HEK293 (cell line): ENCODE results near the gene PRPF4.

Experiments
- CTCF ChIA-PET: fragments of 350-600 bp; formaldehyde crosslinking; extraction: SDS; loops from one replicate; lab custom pipeline; 2021; ENCODE audit warnings: antibody characterized with exemption; lab: Yijun Ruan, JAX
- POLR2A ChIA-PET: fragments of 300-600 bp; formaldehyde crosslinking; extraction: SDS; loops from one replicate; lab custom pipeline; 2020; ENCODE audit warnings: antibody characterized with exemption, inconsistent platforms; lab: Yijun Ruan, JAX
- H3K27ac ChIP-seq: fragments of 200-500 bp; sonication (Bioruptor generic); 2 replicates; pipeline ENCODE4 v1.5.1; 2014; ENCODE audit warnings: low read depth, low read length, control low read depth, inconsistent platforms; ENCODE audit errors: extremely low read depth
- H3K36me3 ChIP-seq, 2 experiments: fragments of 200-500 bp in 1 of 2; sonication (Bioruptor generic) in 1 of 2; 1 replicate in 1 of 2; 2 replicates in 1 of 2; pipeline ENCODE4 v1.5.1; 2014 to 2017; ENCODE audit warnings: inconsistent platforms in 2 of 2, low read length in 2 of 2; ENCODE audit not compliant: control insufficient read depth in 2 of 2, insufficient read depth in 1 of 2
- H3K4me1 ChIP-seq: fragments of 200-500 bp; sonication (Bioruptor generic); 2 replicates; pipeline ENCODE4 v1.5.1; 2014; ENCODE audit warnings: mild to moderate bottlenecking, low read length, inconsistent platforms; ENCODE audit not compliant: control insufficient read depth, insufficient read depth
- H3K4me3 ChIP-seq: 2 replicates; pipeline ENCODE4 v1.5.1; 2011; ENCODE audit warnings: low read depth, mild to moderate bottlenecking, control low read depth, low read length, moderate library complexity
- H3K9me3 ChIP-seq: fragments of 200-500 bp; sonication (Bioruptor generic); 2 replicates; pipeline ENCODE4 v1.5.1; 2014; ENCODE audit warnings: low read depth, low read length, inconsistent platforms; ENCODE audit not compliant: control insufficient read depth, insufficient read depth
- ELK4 ChIP-seq: IDR thresholded peaks from 2 replicates; pipeline ENCODE4 v1.6.1; 2011; ENCODE audit warnings: mild to moderate bottlenecking, low read depth, low read length, borderline replicate concordance
- HOXC10 ChIP-seq: sonication (generic); formaldehyde crosslinking; IDR thresholded peaks from 2 replicates; pipeline ENCODE4 v1.8.1; 2023; ENCODE audit warnings: mild to moderate bottlenecking, missing genetic modification reagents
- IKZF3 ChIP-seq: fragments of 450-650 bp; IDR thresholded peaks from 2 replicates; pipeline ENCODE4 v1.5.0; 2018; ENCODE audit warnings: missing biosample characterization, mild to moderate bottlenecking, missing genetic modification characterization, moderate library complexity
- KLF7 ChIP-seq: fragments of 450-650 bp; formaldehyde crosslinking; IDR thresholded peaks from 2 replicates; pipeline ENCODE4 v1.5.1; 2016; ENCODE audit warnings: missing biosample characterization, missing genetic modification characterization, borderline replicate concordance
- MEIS1 ChIP-seq: sonication (generic); formaldehyde crosslinking; IDR thresholded peaks from 2 replicates; pipeline ENCODE4 v1.8.1; 2022; ENCODE audit warnings: missing genetic modification reagents, mild to moderate bottlenecking, borderline replicate concordance
- REPIN1 ChIP-seq: fragments of 450-650 bp; formaldehyde crosslinking; IDR thresholded peaks from 2 replicates; pipeline ENCODE4 v1.5.1; 2017; ENCODE audit warnings: missing biosample characterization, missing genetic modification characterization, low read depth
- SP3 ChIP-seq: fragments of 450-650 bp; formaldehyde crosslinking; IDR thresholded peaks from 2 replicates; pipeline ENCODE4 v1.5.1; 2016; ENCODE audit warnings: missing biosample characterization, missing genetic modification characterization
- YY2 ChIP-seq: fragments of 450-650 bp; formaldehyde crosslinking; IDR thresholded peaks from 2 replicates; pipeline ENCODE4 v1.5.1; 2016; ENCODE audit warnings: missing biosample characterization, missing genetic modification characterization
- ZBTB48 ChIP-seq: fragments of 450-650 bp; formaldehyde crosslinking; IDR thresholded peaks from 2 replicates; pipeline ENCODE4 v1.5.1; 2016; ENCODE audit warnings: missing biosample characterization, missing genetic modification characterization
- ZFHX2 ChIP-seq: fragments of 450-650 bp; formaldehyde crosslinking; conservative IDR thresholded peaks from 2 replicates; pipeline ENCODE4 v1.5.1; 2016; ENCODE audit warnings: missing biosample characterization, missing genetic modification characterization
- ZFP37 ChIP-seq: fragments of 450-650 bp; formaldehyde crosslinking; IDR thresholded peaks from 2 replicates; pipeline ENCODE4 v1.5.1; 2016; ENCODE audit warnings: missing biosample characterization, missing genetic modification characterization
- ZIC2 ChIP-seq: fragments of 450-650 bp; formaldehyde crosslinking; IDR thresholded peaks from 2 replicates; pipeline ENCODE4 v1.5.1; 2016; ENCODE audit warnings: missing biosample characterization, missing genetic modification characterization
- ZNF140 ChIP-seq: fragments of 450-650 bp; formaldehyde crosslinking; IDR thresholded peaks from 2 replicates; pipeline ENCODE4 v1.5.1; 2016; ENCODE audit warnings: missing biosample characterization, missing genetic modification characterization
- ZNF155 ChIP-seq: fragments of 450-650 bp; formaldehyde crosslinking; IDR thresholded peaks from 2 replicates; pipeline ENCODE4 v1.5.1; 2016; ENCODE audit warnings: missing biosample characterization, missing genetic modification characterization
- ZNF23 ChIP-seq: fragments of 450-650 bp; formaldehyde crosslinking; IDR thresholded peaks from 2 replicates; pipeline ENCODE4 v1.5.1; 2016; ENCODE audit warnings: missing biosample characterization, missing genetic modification characterization, borderline replicate concordance
- ZNF274 ChIP-seq, 2 experiments: fragments of 200-500 bp in 1 of 2; fragments of 450-650 bp in 1 of 2; sonication (Bioruptor generic) in 1 of 2; formaldehyde crosslinking in 1 of 2; IDR thresholded peaks; 2 replicates each; pipeline versions ENCODE4 v1.5.1 to v1.6.1; 2014 to 2016; ENCODE audit warnings: borderline replicate concordance in 1 of 2, inconsistent platforms in 1 of 2, low read length in 1 of 2, missing biosample characterization in 1 of 2, missing genetic modification characterization in 1 of 2
- ZNF292 ChIP-seq: fragments of 450-650 bp; formaldehyde crosslinking; IDR thresholded peaks from 2 replicates; pipeline ENCODE4 v1.5.1; 2016; ENCODE audit warnings: low read depth, missing biosample characterization, missing genetic modification characterization, borderline replicate concordance
- ZNF311 ChIP-seq: fragments of 450-650 bp; formaldehyde crosslinking; IDR thresholded peaks from 2 replicates; pipeline ENCODE4 v1.5.1; 2017; ENCODE audit warnings: missing biosample characterization, missing genetic modification characterization, borderline replicate concordance
- ZNF366 ChIP-seq: fragments of 450-650 bp; formaldehyde crosslinking; conservative IDR thresholded peaks from 2 replicates; pipeline ENCODE4 v1.5.1; 2016; ENCODE audit warnings: missing biosample characterization, missing genetic modification characterization
- ZNF391 ChIP-seq: fragments of 450-650 bp; formaldehyde crosslinking; IDR thresholded peaks from 2 replicates; pipeline ENCODE4 v1.5.1; 2016; ENCODE audit warnings: low read depth, missing biosample characterization, missing genetic modification characterization, borderline replicate concordance
- ZNF426 ChIP-seq: fragments of 450-650 bp; formaldehyde crosslinking; IDR thresholded peaks from 2 replicates; pipeline ENCODE4 v1.5.1; 2017; ENCODE audit warnings: missing biosample characterization, missing genetic modification characterization, mild to moderate bottlenecking, inconsistent platforms, moderate library complexity
- ZNF585B ChIP-seq: fragments of 450-650 bp; formaldehyde crosslinking; IDR thresholded peaks from 2 replicates; pipeline ENCODE4 v1.5.1; 2016; ENCODE audit warnings: missing biosample characterization, missing genetic modification characterization
- ZNF596 ChIP-seq: fragments of 450-650 bp; IDR thresholded peaks from 2 replicates; pipeline ENCODE4 v1.5.0; 2018; ENCODE audit warnings: missing biosample characterization, mild to moderate bottlenecking, missing genetic modification characterization, moderate library complexity
- ZNF600 ChIP-seq: fragments of 450-650 bp; formaldehyde crosslinking; IDR thresholded peaks from 2 replicates; pipeline ENCODE4 v1.5.1; 2016; ENCODE audit warnings: missing biosample characterization, missing genetic modification characterization
- ZNF660 ChIP-seq: fragments of 450-650 bp; IDR thresholded peaks from 2 replicates; pipeline ENCODE4 v1.5.1; 2018; ENCODE audit warnings: missing biosample characterization, mild to moderate bottlenecking, missing genetic modification characterization
- ZNF76 ChIP-seq: fragments of 450-650 bp; formaldehyde crosslinking; IDR thresholded peaks from 2 replicates; pipeline ENCODE4; 2016; ENCODE audit warnings: low read depth, missing biosample characterization, missing genetic modification characterization, borderline replicate concordance
- ZSCAN30 ChIP-seq: fragments of 450-650 bp; IDR thresholded peaks from 2 replicates; pipeline ENCODE4 v1.5.1; 2018; ENCODE audit warnings: missing biosample characterization, mild to moderate bottlenecking, missing genetic modification characterization, moderate library complexity
- TF ChIP-seq, protein P1 (sequence below): fragments of 450-650 bp; formaldehyde crosslinking; IDR thresholded peaks from 2 replicates; pipeline ENCODE4 v1.5.1; 2016; ENCODE audit warnings: missing biosample characterization, missing genetic modification characterization
- TF ChIP-seq, protein P2 (sequence below): fragments of 450-650 bp; formaldehyde crosslinking; optimal IDR thresholded peaks from 2 replicates; pipeline ENCODE3; 2016; ENCODE audit warnings: missing biosample characterization, mild to moderate bottlenecking, missing genetic modification characterization

The PRPF4 gene

GRCh38 chr9:113238202-113238858 is 37.1 kb upstream of the PRPF4 start:
- Histone ChIP-seq H3K27ac (no peak overlapping the region), H3K9me3 (no peaks in the 10 kb centered on the region), H3K4me1 (no peaks in the 10 kb centered on the region), H3K36me3 (no peaks in the 10 kb centered on the region), H3K4me3 (no peak overlapping the region)
- no peak for TF ChIP-seq ZNF391 (tag by site-specific recombination)
- ChIA-PET CTCF (interaction anchor here (0.6 kb wide), 1 partner anchor 130 kb away, joined by 4 read pairs; no protein-coding TSS in a partner anchor), POLR2A (no interaction called here)

DNA sequence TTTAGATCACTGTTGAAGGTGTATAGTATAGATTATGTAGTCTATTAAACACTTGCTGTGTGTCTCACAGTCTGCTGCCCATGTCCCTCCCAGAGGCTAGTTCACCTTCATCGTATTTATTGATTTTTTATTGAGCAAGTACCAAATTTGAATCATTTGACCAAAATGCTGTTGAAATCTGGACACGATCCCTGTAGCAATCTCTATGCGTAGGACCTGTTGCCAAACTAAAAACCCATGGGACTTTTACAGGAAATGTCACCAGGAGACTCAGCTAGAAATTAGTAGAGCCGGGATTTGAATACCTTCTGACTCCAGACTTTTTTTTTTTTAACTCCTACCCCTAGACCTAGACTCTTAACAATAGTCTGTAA is 36.6 kb upstream of the PRPF4 start:
- Histone ChIP-seq H3K9me3 (no peaks in the 10 kb centered on the region), H3K27ac (no peak overlapping the region), H3K36me3 (no peaks in the 10 kb centered on the region), H3K4me1 (no peaks in the 10 kb centered on the region), H3K4me3 (no peak overlapping the region)
- TF ChIP-seq ZFP37 (tag by site-specific recombination) (no peak), ZIC2 (tag by site-specific recombination) (no peak), ELK4 (no peak), ZNF274 (IDR thresholded peaks at IDR 0.05; ENCODE audit: low read length) (no peak), ZNF274 (tag by site-specific recombination; IDR thresholded peaks at IDR 0.05; ENCODE audit: borderline replicate concordance) (no peak), ZNF426 (tag by site-specific recombination) (no peak), ZNF76 (tag by site-specific recombination) (no peak), REPIN1 (no peak), ZFHX2 (tag by site-specific recombination) (no peak), ZNF140 (tag by site-specific recombination) (no peak)
- TF ChIP-seq, protein P1, sequence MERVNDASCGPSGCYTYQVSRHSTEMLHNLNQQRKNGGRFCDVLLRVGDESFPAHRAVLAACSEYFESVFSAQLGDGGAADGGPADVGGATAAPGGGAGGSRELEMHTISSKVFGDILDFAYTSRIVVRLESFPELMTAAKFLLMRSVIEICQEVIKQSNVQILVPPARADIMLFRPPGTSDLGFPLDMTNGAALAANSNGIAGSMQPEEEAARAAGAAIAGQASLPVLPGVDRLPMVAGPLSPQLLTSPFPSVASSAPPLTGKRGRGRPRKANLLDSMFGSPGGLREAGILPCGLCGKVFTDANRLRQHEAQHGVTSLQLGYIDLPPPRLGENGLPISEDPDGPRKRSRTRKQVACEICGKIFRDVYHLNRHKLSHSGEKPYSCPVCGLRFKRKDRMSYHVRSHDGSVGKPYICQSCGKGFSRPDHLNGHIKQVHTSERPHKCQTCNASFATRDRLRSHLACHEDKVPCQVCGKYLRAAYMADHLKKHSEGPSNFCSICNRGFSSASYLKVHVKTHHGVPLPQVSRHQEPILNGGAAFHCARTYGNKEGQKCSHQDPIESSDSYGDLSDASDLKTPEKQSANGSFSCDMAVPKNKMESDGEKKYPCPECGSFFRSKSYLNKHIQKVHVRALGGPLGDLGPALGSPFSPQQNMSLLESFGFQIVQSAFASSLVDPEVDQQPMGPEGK (tag by site-specific recombination): no peak
- ChIA-PET CTCF (no interaction called here), POLR2A (no interaction called here)

- POLR2A ChIA-PET: no interaction called here
- TF ChIP-seq IKZF3 (tag by site-specific recombination) (no peak), YY2 (tag by site-specific recombination) (no peak), ZNF600 (tag by site-specific recombination) (no peak), ZNF311 (tag by site-specific recombination) (no peak), SP3 (tag by site-specific recombination) (no peak), MEIS1 (no peak), ZNF585B (tag by site-specific recombination) (no peak), HOXC10 (no peak), ZNF155 (tag by site-specific recombination) (no peak), ZNF23 (tag by site-specific recombination) (no peak), ZNF660 (tag by site-specific recombination) (no peak), ZNF366 (no peak), KLF7 (tag by site-specific recombination) (no peak), ZSCAN30 (tag by site-specific recombination) (no peak), ZNF596 (tag by site-specific recombination) (no peak), ZNF292 (tag by site-specific recombination) (no peak), ZBTB48 (no peak)
- TF ChIP-seq, protein P2, sequence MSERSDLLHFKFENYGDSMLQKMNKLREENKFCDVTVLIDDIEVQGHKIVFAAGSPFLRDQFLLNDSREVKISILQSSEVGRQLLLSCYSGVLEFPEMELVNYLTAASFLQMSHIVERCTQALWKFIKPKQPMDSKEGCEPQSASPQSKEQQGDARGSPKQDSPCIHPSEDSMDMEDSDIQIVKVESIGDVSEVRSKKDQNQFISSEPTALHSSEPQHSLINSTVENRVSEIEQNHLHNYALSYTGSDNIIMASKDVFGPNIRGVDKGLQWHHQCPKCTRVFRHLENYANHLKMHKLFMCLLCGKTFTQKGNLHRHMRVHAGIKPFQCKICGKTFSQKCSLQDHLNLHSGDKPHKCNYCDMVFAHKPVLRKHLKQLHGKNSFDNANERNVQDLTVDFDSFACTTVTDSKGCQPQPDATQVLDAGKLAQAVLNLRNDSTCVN: no peak
- Histone ChIP-seq H3K4me1 (peaks cover 6% of the 10 kb centered on the region; the same call in 1 of the 2 replicates), H3K27ac (no peak overlapping the region), H3K36me3 (no peaks in the 10 kb centered on the region), H3K4me3 (no peak overlapping the region), H3K9me3 (no peaks in the 10 kb centered on the region)
- CTCF ChIA-PET: interaction anchor here (1.9 kb wide), 1 partner anchor 33 kb away, joined by 9 read pairs; no protein-coding TSS in a partner anchor
Observed at GRCh38 chr9:113241161-113241560, 34.3 kb upstream of the PRPF4 start.
